T-helper 1 cell (primary cell): ENCODE measurements around the gene PPA2.
"Not testable (repeated sequence)": the region's sequence is repeated elsewhere in the genome, so short reads cannot be mapped to it uniquely, and the experiment has no call there.

Experiments used
- DNase-seq, 5 donors: peaks; one replicate each; pipeline ENCODE4 v3.0.0-alpha.2; 2012 to 2020
- total RNA-seq, 4 donors: gene quantifications; one replicate each; lab custom pipeline; 2026; lab: John Stamatoyannopoulos, UW

The PPA2 gene
- total RNA-seq, result 26.2 to 44.3 (median 39.3) reads per million in 4 donors

- peak; percentile 57 to 89 (median 74) for DNase-seq
Measured at GRCh38 chr4:105473324-105474098, at the start of gene PPA2. TSS of gene PPA2 (minus strand) at chr4:105474062. CDS start at chr4:105474050, 12 bp downstream.

- DNase-seq, result peak in 1 of 5 donors; percentile 11
Measured at GRCh38 chr4:105520819-105521790, 47.2 kb upstream of the PPA2 start.

- no peak for DNase-seq
Measured at GRCh38 chr4:105510245-105510644, 36.4 kb upstream of the PPA2 start.

- DNase-seq, result no peak
Measured at GRCh38 chr4:105509714-105510113, 35.9 kb upstream of the PPA2 start.

GRCh38 chr4:105509291-105509690 lies 35.4 kb upstream of the PPA2 start:
- DNase-seq, result no peak

GRCh38 chr4:105504744-105505143 lies 30.9 kb upstream of the PPA2 start:
- no peak for DNase-seq

GRCh38 chr4:105503484-105503883 lies 29.6 kb upstream of the PPA2 start:
- DNase-seq, result no peak

- DNase-seq, result no peak
Measured at GRCh38 chr4:105496899-105497298, 23.0 kb upstream of the PPA2 start.

- no peak for DNase-seq
Measured at GRCh38 chr4:105495667-105496066, 21.8 kb upstream of the PPA2 start.

- no peak for DNase-seq
Measured at GRCh38 chr4:105490523-105490922, 16.7 kb upstream of the PPA2 start.

GRCh38 chr4:105483840-105484239 lies 10.0 kb upstream of the PPA2 start:
- no peak for DNase-seq

- peak in 1 of 5 donors; percentile 73 for DNase-seq
Measured at GRCh38 chr4:105474099-105474518, 247 bp upstream of the PPA2 start.

GRCh38 chr4:105472871-105473323 lies 965 bp downstream of the PPA2 start:
- no peak for DNase-seq

- DNase-seq, result peak; percentile 26 to 79 (median 51)
Measured at GRCh38 chr4:105471566-105472176, 2.2 kb downstream of the PPA2 start.

- DNase-seq, result no peak
Measured at GRCh38 chr4:105470766-105471165, 3.1 kb downstream of the PPA2 start.

- no peak for DNase-seq
Measured at GRCh38 chr4:105469736-105470135, 4.1 kb downstream of the PPA2 start.

GRCh38 chr4:105466580-105466979 lies 7.3 kb downstream of the PPA2 start:
- no peak for DNase-seq

GRCh38 chr4:105464563-105464962 lies 9.3 kb downstream of the PPA2 start:
- DNase-seq, result not testable (repeated sequence)

- DNase-seq, result no peak
Measured at GRCh38 chr4:105462576-105462975, 11.3 kb downstream of the PPA2 start.

- no peak for DNase-seq
Measured at GRCh38 chr4:105461621-105462382, 12.1 kb downstream of the PPA2 start.

GRCh38 chr4:105461221-105461620 lies 12.6 kb downstream of the PPA2 start:
- DNase-seq, result no peak

GRCh38 chr4:105460306-105460705 lies 13.6 kb downstream of the PPA2 start:
- no peak for DNase-seq
